HepG2 (cell line): ENCODE results near the gene SNRNP200. TPM values are rescaled to one million over a fixed set of nuclear protein-coding genes. Genes with fewer than 3 reads are reported as not detected.
A peak's percentile ranks its signal among the peaks of the same experiment; 100 is the strongest.

ENCODE experiments used
- PHF8 ChIP-seq: sonication (generic); formaldehyde crosslinking; IDR thresholded peaks from 2 replicates; pipeline ENCODE4 v1.5.0; 2020; ENCODE audit warnings: missing genetic modification reagents
- POGZ ChIP-seq: sonication (generic); formaldehyde crosslinking; IDR thresholded peaks from 2 replicates; pipeline ENCODE4 v1.4.0; 2020; ENCODE audit warnings: mild to moderate bottlenecking, missing genetic modification reagents
- ZNF124 ChIP-seq: sonication (generic); formaldehyde crosslinking; IDR thresholded peaks from 2 replicates; pipeline ENCODE4 v1.4.0; 2020; ENCODE audit warnings: missing genetic modification reagents
- ZNF251 ChIP-seq: sonication (generic); formaldehyde crosslinking; IDR thresholded peaks from 2 replicates; pipeline ENCODE4 v1.9.0; 2021; ENCODE audit warnings: mild to moderate bottlenecking, missing genetic modification reagents
- ZNF430 ChIP-seq: sonication (generic); formaldehyde crosslinking; IDR thresholded peaks from 2 replicates; pipeline ENCODE4 v1.9.0; 2021; ENCODE audit warnings: mild to moderate bottlenecking, missing genetic modification reagents
- polyA plus RNA-seq, 8 experiments: library from polyadenylated mRNA; depleted of rRNA in 3 of 8; stranded (reverse) in 7 of 8; unstranded in 1 of 8; fragments of >200 nt; fragmentation: Illumina TruSeq in 4 of 8; extraction: Trizol in 4 of 8; gene quantifications; 2 replicates each; pipeline versions ENCODE4 v1.2.1 to v1.2.3, GENCODE V29; 2011 to 2016; ENCODE audit warnings: low read depth in 4 of 8, missing spikeins in 1 of 8, mixed read lengths in 1 of 8; ENCODE audit not compliant: insufficient read depth in 1 of 8
- total RNA-seq, 5 experiments: library from RNA; depleted of rRNA; stranded (reverse); fragments of >200 nt; fragmentation: Illumina TruSeq; extraction: Trizol; gene quantifications; 2 replicates each; pipeline ENCODE4 v1.2.3, GENCODE V29; 2016; ENCODE audit warnings: low read depth in 1 of 5
- TF ChIP-seq, protein P1 (sequence below): sonication (generic); formaldehyde crosslinking; IDR thresholded peaks from 2 replicates; pipeline ENCODE4 v1.4.0; 2020; ENCODE audit warnings: missing genetic modification reagents, borderline replicate concordance
- TF ChIP-seq, protein P2 (sequence below): sonication (generic); formaldehyde crosslinking; IDR thresholded peaks from 2 replicates; pipeline ENCODE4 v1.5.0; 2020; ENCODE audit warnings: mild to moderate bottlenecking, missing genetic modification reagents, moderate library complexity
- TF ChIP-seq, protein P3 (sequence below): IDR thresholded peaks from 2 replicates; pipeline ENCODE4 v1.6.1; 2016; ENCODE audit warnings: missing genetic modification reagents, missing compliant biosample characterization
- TF ChIP-seq, protein P4 (sequence below): sonication (generic); formaldehyde crosslinking; IDR thresholded peaks from 2 replicates; pipeline ENCODE4 v1.5.1; 2020; ENCODE audit warnings: mild to moderate bottlenecking, missing genetic modification reagents, borderline replicate concordance
- TF ChIP-seq, protein P5 (sequence below): sonication (generic); formaldehyde crosslinking; IDR thresholded peaks from 2 replicates; pipeline ENCODE4 v1.9.0; 2021; ENCODE audit warnings: missing genetic modification reagents, mild to moderate bottlenecking, borderline replicate concordance
- TF ChIP-seq, protein P6 (sequence below): sonication (generic); formaldehyde crosslinking; IDR thresholded peaks from 2 replicates; pipeline ENCODE4 v1.4.0; 2020; ENCODE audit warnings: missing genetic modification reagents

The SNRNP200 gene
- total and polyA plus RNA-seq, 2 of the 13 experiments (the other 11 are each of a cell fraction or from before 2014, with no cell fraction given), result 99.0 to 232 TPM

DNA sequence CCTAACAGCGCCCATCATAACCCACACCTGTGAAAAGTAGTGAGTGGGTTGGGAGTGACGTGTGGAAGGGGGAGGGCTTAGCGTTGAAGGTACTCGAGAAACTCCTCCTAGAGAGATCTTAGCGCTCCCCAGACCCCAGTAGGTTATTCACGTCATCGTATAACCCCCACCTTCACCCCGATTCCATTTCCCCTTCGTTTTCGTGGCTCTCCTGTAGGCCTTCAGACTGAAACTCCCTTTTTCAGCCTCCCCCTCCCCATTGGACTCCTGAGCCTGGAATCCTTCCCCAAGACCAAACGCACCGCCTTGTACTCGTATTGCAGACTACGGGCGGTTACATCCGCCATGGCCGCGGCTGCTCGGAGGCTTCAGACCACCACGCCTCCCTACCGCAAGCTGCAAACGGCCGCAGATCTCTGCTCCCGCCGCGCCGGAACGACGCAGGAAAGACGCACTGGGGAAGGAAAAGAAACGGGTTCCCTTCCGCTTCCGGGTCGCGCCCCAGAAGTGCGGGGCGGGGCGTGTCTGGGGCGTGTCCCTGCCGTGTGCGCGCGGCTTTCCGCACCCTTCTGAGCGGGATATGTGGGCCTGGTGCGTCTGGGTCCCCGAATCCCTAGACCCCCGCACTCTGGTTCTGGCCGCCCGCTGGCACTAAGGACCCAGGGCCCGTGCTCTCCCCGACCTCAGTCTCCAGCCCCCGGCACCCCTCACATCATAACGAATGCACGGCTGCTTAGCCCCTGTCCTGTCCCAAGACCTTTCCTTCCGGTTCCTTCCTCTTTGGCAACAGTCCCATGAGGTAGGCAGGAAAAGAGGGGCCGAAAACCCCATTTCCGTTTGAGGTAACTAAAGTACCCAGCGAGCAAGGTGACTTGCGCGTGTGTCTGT, at the start of gene SNRNP200 (continued):
- TF ChIP-seq, protein P1, sequence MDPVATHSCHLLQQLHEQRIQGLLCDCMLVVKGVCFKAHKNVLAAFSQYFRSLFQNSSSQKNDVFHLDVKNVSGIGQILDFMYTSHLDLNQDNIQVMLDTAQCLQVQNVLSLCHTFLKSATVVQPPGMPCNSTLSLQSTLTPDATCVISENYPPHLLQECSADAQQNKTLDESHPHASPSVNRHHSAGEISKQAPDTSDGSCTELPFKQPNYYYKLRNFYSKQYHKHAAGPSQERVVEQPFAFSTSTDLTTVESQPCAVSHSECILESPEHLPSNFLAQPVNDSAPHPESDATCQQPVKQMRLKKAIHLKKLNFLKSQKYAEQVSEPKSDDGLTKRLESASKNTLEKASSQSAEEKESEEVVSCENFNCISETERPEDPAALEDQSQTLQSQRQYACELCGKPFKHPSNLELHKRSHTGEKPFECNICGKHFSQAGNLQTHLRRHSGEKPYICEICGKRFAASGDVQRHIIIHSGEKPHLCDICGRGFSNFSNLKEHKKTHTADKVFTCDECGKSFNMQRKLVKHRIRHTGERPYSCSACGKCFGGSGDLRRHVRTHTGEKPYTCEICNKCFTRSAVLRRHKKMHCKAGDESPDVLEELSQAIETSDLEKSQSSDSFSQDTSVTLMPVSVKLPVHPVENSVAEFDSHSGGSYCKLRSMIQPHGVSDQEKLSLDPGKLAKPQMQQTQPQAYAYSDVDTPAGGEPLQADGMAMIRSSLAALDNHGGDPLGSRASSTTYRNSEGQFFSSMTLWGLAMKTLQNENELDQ (CRISPR knock-in tag), result peak; percentile 55; the same call in 1 of the 2 replicates
- TF ChIP-seq, protein P2, sequence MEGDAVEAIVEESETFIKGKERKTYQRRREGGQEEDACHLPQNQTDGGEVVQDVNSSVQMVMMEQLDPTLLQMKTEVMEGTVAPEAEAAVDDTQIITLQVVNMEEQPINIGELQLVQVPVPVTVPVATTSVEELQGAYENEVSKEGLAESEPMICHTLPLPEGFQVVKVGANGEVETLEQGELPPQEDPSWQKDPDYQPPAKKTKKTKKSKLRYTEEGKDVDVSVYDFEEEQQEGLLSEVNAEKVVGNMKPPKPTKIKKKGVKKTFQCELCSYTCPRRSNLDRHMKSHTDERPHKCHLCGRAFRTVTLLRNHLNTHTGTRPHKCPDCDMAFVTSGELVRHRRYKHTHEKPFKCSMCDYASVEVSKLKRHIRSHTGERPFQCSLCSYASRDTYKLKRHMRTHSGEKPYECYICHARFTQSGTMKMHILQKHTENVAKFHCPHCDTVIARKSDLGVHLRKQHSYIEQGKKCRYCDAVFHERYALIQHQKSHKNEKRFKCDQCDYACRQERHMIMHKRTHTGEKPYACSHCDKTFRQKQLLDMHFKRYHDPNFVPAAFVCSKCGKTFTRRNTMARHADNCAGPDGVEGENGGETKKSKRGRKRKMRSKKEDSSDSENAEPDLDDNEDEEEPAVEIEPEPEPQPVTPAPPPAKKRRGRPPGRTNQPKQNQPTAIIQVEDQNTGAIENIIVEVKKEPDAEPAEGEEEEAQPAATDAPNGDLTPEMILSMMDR (CRISPR knock-in tag), result peak; percentile 31
- TF ChIP-seq PHF8 (CRISPR knock-in tag), result peak; percentile 96
- TF ChIP-seq, protein P3, sequence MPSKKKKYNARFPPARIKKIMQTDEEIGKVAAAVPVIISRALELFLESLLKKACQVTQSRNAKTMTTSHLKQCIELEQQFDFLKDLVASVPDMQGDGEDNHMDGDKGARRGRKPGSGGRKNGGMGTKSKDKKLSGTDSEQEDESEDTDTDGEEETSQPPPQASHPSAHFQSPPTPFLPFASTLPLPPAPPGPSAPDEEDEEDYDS (CRISPR knock-in tag), result peak; percentile 60
- TF ChIP-seq, protein P4, sequence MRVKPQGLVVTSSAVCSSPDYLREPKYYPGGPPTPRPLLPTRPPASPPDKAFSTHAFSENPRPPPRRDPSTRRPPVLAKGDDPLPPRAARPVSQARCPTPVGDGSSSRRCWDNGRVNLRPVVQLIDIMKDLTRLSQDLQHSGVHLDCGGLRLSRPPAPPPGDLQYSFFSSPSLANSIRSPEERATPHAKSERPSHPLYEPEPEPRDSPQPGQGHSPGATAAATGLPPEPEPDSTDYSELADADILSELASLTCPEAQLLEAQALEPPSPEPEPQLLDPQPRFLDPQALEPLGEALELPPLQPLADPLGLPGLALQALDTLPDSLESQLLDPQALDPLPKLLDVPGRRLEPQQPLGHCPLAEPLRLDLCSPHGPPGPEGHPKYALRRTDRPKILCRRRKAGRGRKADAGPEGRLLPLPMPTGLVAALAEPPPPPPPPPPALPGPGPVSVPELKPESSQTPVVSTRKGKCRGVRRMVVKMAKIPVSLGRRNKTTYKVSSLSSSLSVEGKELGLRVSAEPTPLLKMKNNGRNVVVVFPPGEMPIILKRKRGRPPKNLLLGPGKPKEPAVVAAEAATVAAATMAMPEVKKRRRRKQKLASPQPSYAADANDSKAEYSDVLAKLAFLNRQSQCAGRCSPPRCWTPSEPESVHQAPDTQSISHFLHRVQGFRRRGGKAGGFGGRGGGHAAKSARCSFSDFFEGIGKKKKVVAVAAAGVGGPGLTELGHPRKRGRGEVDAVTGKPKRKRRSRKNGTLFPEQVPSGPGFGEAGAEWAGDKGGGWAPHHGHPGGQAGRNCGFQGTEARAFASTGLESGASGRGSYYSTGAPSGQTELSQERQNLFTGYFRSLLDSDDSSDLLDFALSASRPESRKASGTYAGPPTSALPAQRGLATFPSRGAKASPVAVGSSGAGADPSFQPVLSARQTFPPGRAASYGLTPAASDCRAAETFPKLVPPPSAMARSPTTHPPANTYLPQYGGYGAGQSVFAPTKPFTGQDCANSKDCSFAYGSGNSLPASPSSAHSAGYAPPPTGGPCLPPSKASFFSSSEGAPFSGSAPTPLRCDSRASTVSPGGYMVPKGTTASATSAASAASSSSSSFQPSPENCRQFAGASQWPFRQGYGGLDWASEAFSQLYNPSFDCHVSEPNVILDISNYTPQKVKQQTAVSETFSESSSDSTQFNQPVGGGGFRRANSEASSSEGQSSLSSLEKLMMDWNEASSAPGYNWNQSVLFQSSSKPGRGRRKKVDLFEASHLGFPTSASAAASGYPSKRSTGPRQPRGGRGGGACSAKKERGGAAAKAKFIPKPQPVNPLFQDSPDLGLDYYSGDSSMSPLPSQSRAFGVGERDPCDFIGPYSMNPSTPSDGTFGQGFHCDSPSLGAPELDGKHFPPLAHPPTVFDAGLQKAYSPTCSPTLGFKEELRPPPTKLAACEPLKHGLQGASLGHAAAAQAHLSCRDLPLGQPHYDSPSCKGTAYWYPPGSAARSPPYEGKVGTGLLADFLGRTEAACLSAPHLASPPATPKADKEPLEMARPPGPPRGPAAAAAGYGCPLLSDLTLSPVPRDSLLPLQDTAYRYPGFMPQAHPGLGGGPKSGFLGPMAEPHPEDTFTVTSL (CRISPR knock-in tag), result peak; percentile 30; the same call in 1 of the 2 replicates
- TF ChIP-seq, protein P5, sequence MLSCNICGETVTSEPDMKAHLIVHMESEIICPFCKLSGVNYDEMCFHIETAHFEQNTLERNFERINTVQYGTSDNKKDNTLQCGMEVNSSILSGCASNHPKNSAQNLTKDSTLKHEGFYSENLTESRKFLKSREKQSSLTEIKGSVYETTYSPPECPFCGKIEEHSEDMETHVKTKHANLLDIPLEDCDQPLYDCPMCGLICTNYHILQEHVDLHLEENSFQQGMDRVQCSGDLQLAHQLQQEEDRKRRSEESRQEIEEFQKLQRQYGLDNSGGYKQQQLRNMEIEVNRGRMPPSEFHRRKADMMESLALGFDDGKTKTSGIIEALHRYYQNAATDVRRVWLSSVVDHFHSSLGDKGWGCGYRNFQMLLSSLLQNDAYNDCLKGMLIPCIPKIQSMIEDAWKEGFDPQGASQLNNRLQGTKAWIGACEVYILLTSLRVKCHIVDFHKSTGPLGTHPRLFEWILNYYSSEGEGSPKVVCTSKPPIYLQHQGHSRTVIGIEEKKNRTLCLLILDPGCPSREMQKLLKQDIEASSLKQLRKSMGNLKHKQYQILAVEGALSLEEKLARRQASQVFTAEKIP (CRISPR knock-in tag), result no peak
- TF ChIP-seq ZNF430 (CRISPR knock-in tag), result no peak; the same call in none of the 2 replicates
- TF ChIP-seq, protein P6, sequence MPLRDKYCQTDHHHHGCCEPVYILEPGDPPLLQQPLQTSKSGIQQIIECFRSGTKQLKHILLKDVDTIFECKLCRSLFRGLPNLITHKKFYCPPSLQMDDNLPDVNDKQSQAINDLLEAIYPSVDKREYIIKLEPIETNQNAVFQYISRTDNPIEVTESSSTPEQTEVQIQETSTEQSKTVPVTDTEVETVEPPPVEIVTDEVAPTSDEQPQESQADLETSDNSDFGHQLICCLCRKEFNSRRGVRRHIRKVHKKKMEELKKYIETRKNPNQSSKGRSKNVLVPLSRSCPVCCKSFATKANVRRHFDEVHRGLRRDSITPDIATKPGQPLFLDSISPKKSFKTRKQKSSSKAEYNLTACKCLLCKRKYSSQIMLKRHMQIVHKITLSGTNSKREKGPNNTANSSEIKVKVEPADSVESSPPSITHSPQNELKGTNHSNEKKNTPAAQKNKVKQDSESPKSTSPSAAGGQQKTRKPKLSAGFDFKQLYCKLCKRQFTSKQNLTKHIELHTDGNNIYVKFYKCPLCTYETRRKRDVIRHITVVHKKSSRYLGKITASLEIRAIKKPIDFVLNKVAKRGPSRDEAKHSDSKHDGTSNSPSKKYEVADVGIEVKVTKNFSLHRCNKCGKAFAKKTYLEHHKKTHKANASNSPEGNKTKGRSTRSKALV, result peak; percentile 92
- peak; percentile 85; the same call in 1 of the 2 replicates for TF ChIP-seq POGZ
- TF ChIP-seq ZNF251, result peak; percentile 61; the same call in 1 of the 2 replicates
- peak; percentile 72; the same call in 1 of the 2 replicates for TF ChIP-seq ZNF124
